Coronary artery (tissue), 2 donors: ENCODE data around the gene STX18.

Source experiments
- DNase-seq: peaks from one replicate; pipeline ENCODE4 v3.0.0-alpha.2; 2017; ENCODE audit warnings: low spot score
- H3K27ac ChIP-seq, 2 donors: fragments of 200-600 bp; sonication (generic); one replicate each; pipeline ENCODE4 v1.5.1; 2016 to 2019
- H3K4me3 ChIP-seq: fragments of 200-600 bp; sonication (generic); 2 replicates; pipeline ENCODE4 v1.5.1; 2016; ENCODE audit warnings: mild to moderate bottlenecking, moderate library complexity
- TF ChIP-seq, protein P1 (sequence below): fragments of 200-600 bp; sonication (generic); IDR thresholded peaks from one replicate; pipeline ENCODE4 v1.5.1; 2019; ENCODE audit warnings: antibody characterized with exemption

Gene STX18

DNA sequence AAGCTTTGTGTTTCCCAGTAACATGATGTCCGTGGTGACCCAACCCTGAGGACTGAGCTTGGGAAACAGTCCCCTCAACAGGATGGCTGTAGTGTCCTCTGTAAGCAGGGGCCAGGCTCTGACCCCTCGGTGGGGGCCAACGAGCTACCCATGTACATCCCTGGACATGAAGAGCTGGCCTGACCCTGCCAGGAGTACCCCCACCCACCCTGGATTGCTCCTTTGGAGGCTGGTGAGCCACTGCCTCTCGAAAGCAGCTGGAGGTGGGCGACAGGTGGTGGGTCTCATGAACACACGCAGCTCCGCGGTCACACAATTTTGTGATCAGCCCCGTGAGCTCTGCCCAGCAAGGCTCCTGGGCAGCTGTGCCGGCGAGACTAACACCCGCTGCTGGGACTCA is 121.4 kb downstream of the STX18 start:
- no peak overlapping the region for H3K27ac ChIP-seq
- TF ChIP-seq, protein P1, sequence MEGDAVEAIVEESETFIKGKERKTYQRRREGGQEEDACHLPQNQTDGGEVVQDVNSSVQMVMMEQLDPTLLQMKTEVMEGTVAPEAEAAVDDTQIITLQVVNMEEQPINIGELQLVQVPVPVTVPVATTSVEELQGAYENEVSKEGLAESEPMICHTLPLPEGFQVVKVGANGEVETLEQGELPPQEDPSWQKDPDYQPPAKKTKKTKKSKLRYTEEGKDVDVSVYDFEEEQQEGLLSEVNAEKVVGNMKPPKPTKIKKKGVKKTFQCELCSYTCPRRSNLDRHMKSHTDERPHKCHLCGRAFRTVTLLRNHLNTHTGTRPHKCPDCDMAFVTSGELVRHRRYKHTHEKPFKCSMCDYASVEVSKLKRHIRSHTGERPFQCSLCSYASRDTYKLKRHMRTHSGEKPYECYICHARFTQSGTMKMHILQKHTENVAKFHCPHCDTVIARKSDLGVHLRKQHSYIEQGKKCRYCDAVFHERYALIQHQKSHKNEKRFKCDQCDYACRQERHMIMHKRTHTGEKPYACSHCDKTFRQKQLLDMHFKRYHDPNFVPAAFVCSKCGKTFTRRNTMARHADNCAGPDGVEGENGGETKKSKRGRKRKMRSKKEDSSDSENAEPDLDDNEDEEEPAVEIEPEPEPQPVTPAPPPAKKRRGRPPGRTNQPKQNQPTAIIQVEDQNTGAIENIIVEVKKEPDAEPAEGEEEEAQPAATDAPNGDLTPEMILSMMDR: no peak
- H3K4me3 ChIP-seq: no peak overlapping the region
- peak; percentile 60 for DNase-seq

DNA sequence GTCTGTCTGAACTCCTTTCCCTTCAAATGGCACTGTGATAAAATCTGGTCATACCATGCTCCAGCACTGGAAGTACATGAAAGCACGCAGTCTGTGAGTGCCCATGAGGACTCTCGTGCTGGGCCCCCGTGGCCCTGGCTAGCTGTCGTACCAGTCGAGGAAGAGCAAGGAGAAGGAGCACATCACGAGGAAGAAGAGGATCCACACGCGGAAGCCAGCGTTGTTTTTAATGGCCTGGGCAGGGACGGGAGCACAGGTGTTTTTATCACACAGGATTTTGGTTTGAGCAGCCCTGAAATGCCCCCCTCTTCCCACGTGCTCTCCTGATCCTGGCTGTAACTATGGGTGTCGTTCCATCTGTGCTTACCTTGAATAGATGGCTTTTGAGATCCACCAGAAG is 122.0 kb downstream of the STX18 start:
- TF ChIP-seq, protein P1: no peak
- DNase-seq: peak; percentile 43
- Histone ChIP-seq H3K4me3 (no peak overlapping the region), H3K27ac (no peak overlapping the region)

DNA sequence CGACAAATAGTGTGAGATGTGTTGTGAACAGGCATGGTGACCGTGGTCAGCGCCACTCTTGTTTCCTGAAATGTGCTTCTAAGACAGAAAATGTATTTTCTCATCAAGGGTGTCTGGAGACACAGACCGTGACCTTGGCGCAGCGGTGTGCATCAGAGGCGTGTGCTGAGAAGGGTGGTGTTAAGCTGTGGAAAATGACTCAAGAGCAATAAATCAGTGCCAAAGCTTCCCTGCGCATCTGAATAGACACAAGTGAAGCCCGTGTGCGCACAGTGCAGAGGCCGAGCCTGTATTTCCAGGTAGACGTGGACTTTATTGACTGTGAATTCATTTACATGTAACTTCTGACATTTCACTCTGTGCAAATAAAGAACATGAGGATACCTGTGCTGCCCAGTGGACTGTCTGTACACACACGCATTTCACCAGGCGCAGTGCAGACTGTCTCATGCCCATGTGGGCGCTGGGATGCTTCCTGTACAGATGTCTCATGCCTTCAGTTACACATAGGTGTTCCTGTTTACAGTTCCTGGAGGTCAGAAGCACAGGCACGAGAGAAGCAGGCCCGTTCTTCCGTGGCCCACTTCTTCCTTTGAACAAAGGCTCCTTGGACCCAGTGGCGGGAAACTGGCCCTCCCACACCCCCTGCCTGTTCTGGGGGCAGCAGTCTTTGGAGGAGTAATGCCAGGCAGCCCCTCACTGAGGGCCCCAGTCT is 123.0 kb downstream of the STX18 start:
- Histone ChIP-seq H3K4me3 (no peak overlapping the region), H3K27ac (no peak overlapping the region)
- TF ChIP-seq, protein P1: no peak
- no peak for DNase-seq

DNA sequence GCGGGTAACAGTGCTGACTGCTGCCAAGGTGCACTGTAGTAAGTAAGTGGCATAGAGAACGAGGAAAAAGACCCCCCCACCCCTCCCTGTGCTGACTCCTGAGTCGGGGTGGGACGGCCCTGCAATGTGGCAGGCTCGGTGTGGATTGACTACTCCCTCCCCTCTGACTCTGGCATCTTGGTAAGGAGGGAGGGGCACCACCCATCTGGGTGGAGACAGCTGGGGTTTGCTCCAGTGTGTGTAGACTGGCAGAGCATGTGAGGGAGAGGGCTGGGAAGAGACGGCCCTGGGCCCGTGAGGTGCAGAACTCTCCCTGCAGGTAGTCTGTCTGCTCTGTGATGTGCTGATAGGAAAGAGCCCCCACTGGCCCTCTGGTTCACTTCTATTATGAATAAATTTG is 124.0 kb downstream of the STX18 start:
- TF ChIP-seq, protein P1: no peak
- Histone ChIP-seq H3K27ac (no peak overlapping the region), H3K4me3 (no peak overlapping the region)
- peak; percentile 38 for DNase-seq

DNA sequence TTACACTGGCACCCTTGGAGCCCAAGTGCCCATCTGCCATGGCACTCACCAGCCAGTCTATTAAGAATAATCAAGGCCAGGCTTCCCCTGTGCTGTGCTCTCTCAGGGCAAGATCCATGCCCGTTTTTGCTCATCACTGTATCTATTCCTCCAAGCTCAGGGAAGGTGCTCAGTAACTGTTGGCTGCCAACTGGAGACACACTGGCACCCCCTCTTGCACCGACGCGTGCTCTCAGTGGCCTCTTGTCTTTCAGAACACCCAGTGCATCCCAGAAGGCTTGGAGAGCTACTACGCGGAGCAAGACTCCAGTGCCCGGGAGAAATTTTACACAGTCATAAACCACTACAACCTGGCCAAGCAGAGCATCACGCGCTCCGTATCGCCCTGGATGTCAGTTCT is 124.9 kb downstream of the STX18 start:
- Histone ChIP-seq H3K4me3 (no peak overlapping the region), H3K27ac (no peak overlapping the region)
- DNase-seq: peak; percentile 36
- TF ChIP-seq, protein P1: no peak

DNA sequence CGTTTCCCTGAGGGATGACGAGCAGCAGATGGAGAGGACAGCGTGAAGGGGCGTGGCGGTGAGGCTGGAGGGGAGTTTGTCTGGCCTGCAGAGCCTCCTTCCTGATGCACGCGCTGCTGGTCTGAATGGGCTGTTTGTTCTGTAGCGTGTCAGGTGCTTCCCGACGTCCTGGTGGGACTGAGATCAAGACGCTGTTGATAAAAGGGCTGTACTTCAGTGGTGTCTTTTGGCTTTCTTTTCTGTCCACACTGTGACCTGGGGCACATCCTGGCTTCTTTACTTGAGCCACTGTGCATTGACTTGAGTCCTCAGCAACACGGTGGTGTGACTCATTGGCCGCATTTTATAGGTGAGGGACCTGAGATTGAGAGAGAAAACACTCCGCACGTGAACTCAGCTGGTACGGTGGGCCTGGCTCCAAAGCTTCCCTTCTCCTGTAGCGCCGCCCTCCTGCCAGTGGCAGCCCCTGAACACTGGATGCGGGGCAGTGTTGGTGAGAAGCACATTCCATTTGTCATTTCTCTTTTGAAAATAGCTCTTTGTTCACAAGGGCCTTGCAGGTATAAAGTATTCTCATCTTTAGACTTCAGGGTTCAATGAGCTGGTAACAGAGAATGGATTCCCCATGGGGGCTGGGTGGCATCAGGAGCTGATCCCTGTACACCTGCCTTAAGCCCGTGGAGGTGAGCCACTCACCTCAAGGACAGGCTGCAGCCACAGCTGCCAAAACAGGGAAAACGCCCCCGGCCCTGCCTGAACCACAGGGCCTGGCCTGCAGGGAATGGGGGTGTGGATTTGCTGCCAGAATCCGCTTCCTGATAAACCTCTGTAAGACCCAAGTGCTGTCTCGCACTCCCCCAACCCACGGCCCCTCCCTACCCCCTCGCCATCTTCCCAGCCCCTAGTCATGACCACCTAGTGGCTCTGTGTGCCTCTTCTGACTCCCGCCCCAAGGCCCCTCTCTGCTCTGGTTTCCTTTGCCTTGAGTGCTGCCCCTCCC is 125.7 kb downstream of the STX18 start:
- TF ChIP-seq, protein P1: no peak
- Histone ChIP-seq H3K4me3 (no peak overlapping the region), H3K27ac (no peak overlapping the region)
- no peak for DNase-seq
